HepG2 (cell line): ENCODE data around the gene MYH9. TPM values are rescaled to one million over a fixed set of nuclear protein-coding genes. Genes with fewer than 3 reads are reported as not detected.
A peak's percentile ranks its signal among the peaks of the same experiment; 100 is the strongest.

Experiments used
- CBFB ChIP-seq: sonication (generic); formaldehyde crosslinking; IDR thresholded peaks from 2 replicates; pipeline ENCODE4 v1.4.0; 2020; ENCODE audit warnings: missing genetic modification reagents
- DR1 ChIP-seq: sonication (generic); formaldehyde crosslinking; IDR thresholded peaks from 2 replicates; pipeline ENCODE4 v1.8.0; 2021; ENCODE audit warnings: mild to moderate bottlenecking, missing genetic modification reagents, inconsistent platforms
- EEA1 ChIP-seq: sonication (generic); formaldehyde crosslinking; IDR thresholded peaks from 2 replicates; pipeline ENCODE4 v1.5.1; 2020; ENCODE audit warnings: mild to moderate bottlenecking, missing genetic modification reagents, borderline replicate concordance
- ELF3 ChIP-seq: IDR thresholded peaks from 2 replicates; pipeline ENCODE4 v1.6.1; 2016; ENCODE audit warnings: missing genetic modification reagents, missing compliant biosample characterization
- GATAD1 ChIP-seq: IDR thresholded peaks from 2 replicates; pipeline ENCODE4 v1.6.1; 2016; ENCODE audit warnings: missing genetic modification reagents, missing compliant biosample characterization
- HOXA5 ChIP-seq: sonication (generic); formaldehyde crosslinking; IDR thresholded peaks from 2 replicates; pipeline ENCODE4 v1.4.0; 2020; ENCODE audit warnings: missing genetic modification reagents
- KDM2A ChIP-seq: sonication (generic); formaldehyde crosslinking; IDR thresholded peaks from 2 replicates; pipeline ENCODE4 v1.4.0; 2020; ENCODE audit warnings: low read depth, missing genetic modification reagents, borderline replicate concordance
- KLF9 ChIP-seq: IDR thresholded peaks from 2 replicates; pipeline ENCODE4 v1.6.1; 2016; ENCODE audit warnings: low read depth
- KMT2B ChIP-seq: IDR thresholded peaks from 2 replicates; pipeline ENCODE4 v1.6.1; 2016; ENCODE audit warnings: missing genetic modification reagents, missing compliant biosample characterization
- LRRFIP1 ChIP-seq: sonication (generic); formaldehyde crosslinking; conservative IDR thresholded peaks from 2 replicates; pipeline ENCODE4 v1.4.0; 2020; ENCODE audit warnings: missing genetic modification reagents
- MXI1 ChIP-seq: IDR thresholded peaks from 3 replicates; pipeline ENCODE4 v1.6.1; 2012; ENCODE audit warnings: low read depth, low read length, inconsistent platforms, borderline replicate concordance
- NONO ChIP-seq, 2 experiments: fragments of 450-650 bp in 1 of 2; sonication (generic) in 1 of 2; formaldehyde crosslinking in 1 of 2; IDR thresholded peaks in 1 of 2; conservative IDR thresholded peaks in 1 of 2; 2 replicates each; pipeline versions ENCODE4 v1.6.1 to v1.8.0; 2017 to 2022; ENCODE audit warnings: mild to moderate bottlenecking in 1 of 2, missing genetic modification reagents in 1 of 2, moderate library complexity in 1 of 2
- SOX6 ChIP-seq, 2 experiments: fragments of 450-650 bp in 1 of 2; sonication (generic) in 1 of 2; formaldehyde crosslinking in 1 of 2; IDR thresholded peaks; 2 replicates each; pipeline versions ENCODE4 v1.4.0 to v1.6.1; 2017 to 2020; ENCODE audit warnings: antibody characterized with exemption in 1 of 2, mild to moderate bottlenecking in 1 of 2, missing genetic modification reagents in 1 of 2
- SP5 ChIP-seq: IDR thresholded peaks from 2 replicates; pipeline ENCODE4 v1.6.1; 2016; ENCODE audit warnings: low read depth, borderline replicate concordance
- THAP11 ChIP-seq: IDR thresholded peaks from 2 replicates; pipeline ENCODE4 v1.6.1; 2016; ENCODE audit warnings: missing biosample characterization, missing genetic modification reagents
- XRCC5 ChIP-seq: fragments of 200-400 bp; formaldehyde crosslinking; optimal IDR thresholded peaks from 2 replicates; pipeline ENCODE3; 2017; ENCODE audit warnings: mild to moderate bottlenecking, low read length
- ZNF329 ChIP-seq: sonication (generic); formaldehyde crosslinking; IDR thresholded peaks from 2 replicates; pipeline ENCODE4 v1.9.0; 2021; ENCODE audit warnings: low read depth, mild to moderate bottlenecking, missing genetic modification reagents
- ZNF772 ChIP-seq: sonication (generic); formaldehyde crosslinking; IDR thresholded peaks from 2 replicates; pipeline ENCODE4 v1.5.0; 2020; ENCODE audit warnings: mild to moderate bottlenecking, missing genetic modification reagents
- ZSCAN5A ChIP-seq: sonication (generic); formaldehyde crosslinking; IDR thresholded peaks from 2 replicates; pipeline ENCODE4 v1.8.0; 2022; ENCODE audit warnings: mild to moderate bottlenecking, missing genetic modification reagents, borderline replicate concordance
- polyA plus RNA-seq, 8 experiments: library from polyadenylated mRNA; depleted of rRNA in 3 of 8; stranded (reverse) in 7 of 8; unstranded in 1 of 8; fragments of >200 nt; fragmentation: Illumina TruSeq in 4 of 8; extraction: Trizol in 4 of 8; gene quantifications; 2 replicates each; pipeline versions ENCODE4 v1.2.1 to v1.2.3, GENCODE V29; 2011 to 2016; ENCODE audit warnings: low read depth in 4 of 8, missing spikeins in 1 of 8, mixed read lengths in 1 of 8; ENCODE audit not compliant: insufficient read depth in 1 of 8
- total RNA-seq, 5 experiments: library from RNA; depleted of rRNA; stranded (reverse); fragments of >200 nt; fragmentation: Illumina TruSeq; extraction: Trizol; gene quantifications; 2 replicates each; pipeline ENCODE4 v1.2.3, GENCODE V29; 2016; ENCODE audit warnings: low read depth in 1 of 5
- TF ChIP-seq, protein P1 (sequence below): sonication (generic); formaldehyde crosslinking; IDR thresholded peaks from 2 replicates; pipeline ENCODE4 v1.4.0; 2020; ENCODE audit warnings: missing genetic modification reagents, borderline replicate concordance
- TF ChIP-seq, protein P2 (sequence below): sonication (generic); formaldehyde crosslinking; IDR thresholded peaks from 2 replicates; pipeline ENCODE4 v1.5.0; 2020; ENCODE audit warnings: missing genetic modification reagents
- TF ChIP-seq, protein P3 (sequence below): sonication (generic); formaldehyde crosslinking; IDR thresholded peaks from 2 replicates; pipeline ENCODE4 v1.5.1; 2020; ENCODE audit warnings: missing genetic modification reagents, mild to moderate bottlenecking, borderline replicate concordance

MYH9 gene
- total and polyA plus RNA-seq, 2 of the 13 experiments (the other 11 are each of a cell fraction or from before 2014, with no cell fraction given): 50.7 to 98.5 TPM

DNA sequence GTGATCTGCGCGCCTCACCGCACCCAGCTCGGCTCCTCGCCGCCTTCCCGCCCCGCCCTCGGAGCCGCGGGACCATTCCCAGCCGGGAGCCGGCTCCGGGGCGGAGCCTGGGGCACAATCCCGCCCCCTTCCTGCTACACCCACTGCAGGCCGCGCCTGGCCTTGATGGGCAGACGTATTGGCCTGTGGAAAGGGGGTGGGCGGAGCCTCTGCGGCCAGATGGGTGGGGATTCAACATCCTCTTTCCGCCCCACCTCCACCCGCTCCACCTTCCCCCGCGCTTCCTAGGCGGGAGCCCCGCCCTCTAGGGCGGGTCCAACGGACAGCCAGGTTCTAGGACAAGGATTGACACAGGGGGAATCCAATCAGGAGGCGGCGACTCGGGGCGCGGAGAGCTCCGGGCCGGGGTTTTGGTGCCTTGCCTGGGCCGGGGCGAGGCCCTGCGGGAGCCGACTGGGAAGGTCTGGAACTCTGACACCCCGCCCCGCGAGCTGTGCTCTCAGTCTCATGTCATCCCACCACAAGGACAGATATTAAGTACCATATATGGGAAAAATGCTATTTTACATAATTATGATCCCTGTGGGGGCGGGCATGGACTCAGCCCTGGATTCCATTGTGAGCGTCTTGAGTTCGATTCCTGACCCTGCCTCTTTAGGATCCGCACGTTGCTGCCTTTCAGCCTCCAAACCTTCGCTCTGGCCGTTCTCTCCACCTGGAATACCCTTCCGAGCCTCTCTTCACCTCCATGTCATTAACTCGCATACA is at the start of gene MYH9 (continued):
- TF ChIP-seq, protein P1, sequence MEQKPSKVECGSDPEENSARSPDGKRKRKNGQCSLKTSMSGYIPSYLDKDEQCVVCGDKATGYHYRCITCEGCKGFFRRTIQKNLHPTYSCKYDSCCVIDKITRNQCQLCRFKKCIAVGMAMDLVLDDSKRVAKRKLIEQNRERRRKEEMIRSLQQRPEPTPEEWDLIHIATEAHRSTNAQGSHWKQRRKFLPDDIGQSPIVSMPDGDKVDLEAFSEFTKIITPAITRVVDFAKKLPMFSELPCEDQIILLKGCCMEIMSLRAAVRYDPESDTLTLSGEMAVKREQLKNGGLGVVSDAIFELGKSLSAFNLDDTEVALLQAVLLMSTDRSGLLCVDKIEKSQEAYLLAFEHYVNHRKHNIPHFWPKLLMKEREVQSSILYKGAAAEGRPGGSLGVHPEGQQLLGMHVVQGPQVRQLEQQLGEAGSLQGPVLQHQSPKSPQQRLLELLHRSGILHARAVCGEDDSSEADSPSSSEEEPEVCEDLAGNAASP (CRISPR knock-in tag): peak; percentile 30; the same call in 1 of the 2 replicates
- TF ChIP-seq HOXA5 (CRISPR knock-in tag) (peak; percentile 41; the same call in 1 of the 2 replicates), KMT2B (peak; percentile 21; the same call in 1 of the 2 replicates), ELF3 (CRISPR knock-in tag) (peak; percentile 68), CBFB (peak; percentile 51; the same call in 1 of the 2 replicates), NONO (IDR thresholded peaks at IDR 0.05) (no peak), NONO (CRISPR knock-in tag; conservative IDR thresholded peaks at IDR 0.05) (peak; percentile 76), LRRFIP1 (CRISPR knock-in tag) (no peak), EEA1 (no peak), ZNF772 (CRISPR knock-in tag) (peak; percentile 20; the same call in 1 of the 2 replicates), KLF9 (0 out of 2 replicates have a peak, but pooled peaks have one; percentile 24), ZNF329 (CRISPR knock-in tag) (peak; percentile 12; the same call in 1 of the 2 replicates), ZSCAN5A (CRISPR knock-in tag) (no peak), SP5 (CRISPR knock-in tag) (peak; percentile 39; the same call in 1 of the 2 replicates), KDM2A (CRISPR knock-in tag) (peak; percentile 41; the same call in 1 of the 2 replicates), THAP11 (CRISPR knock-in tag) (peak; percentile 71), XRCC5 (peak; percentile 25), SOX6 (IDR thresholded peaks at IDR 0.05) (no peak), SOX6 (CRISPR knock-in tag; IDR thresholded peaks at IDR 0.05) (peak; percentile 42), MXI1 (peak; percentile 64; the same call in 1 of the 3 replicates), GATAD1 (CRISPR knock-in tag) (peak; percentile 41; the same call in 1 of the 2 replicates), DR1 (CRISPR knock-in tag) (peak; percentile 92)
- TF ChIP-seq, protein P2, sequence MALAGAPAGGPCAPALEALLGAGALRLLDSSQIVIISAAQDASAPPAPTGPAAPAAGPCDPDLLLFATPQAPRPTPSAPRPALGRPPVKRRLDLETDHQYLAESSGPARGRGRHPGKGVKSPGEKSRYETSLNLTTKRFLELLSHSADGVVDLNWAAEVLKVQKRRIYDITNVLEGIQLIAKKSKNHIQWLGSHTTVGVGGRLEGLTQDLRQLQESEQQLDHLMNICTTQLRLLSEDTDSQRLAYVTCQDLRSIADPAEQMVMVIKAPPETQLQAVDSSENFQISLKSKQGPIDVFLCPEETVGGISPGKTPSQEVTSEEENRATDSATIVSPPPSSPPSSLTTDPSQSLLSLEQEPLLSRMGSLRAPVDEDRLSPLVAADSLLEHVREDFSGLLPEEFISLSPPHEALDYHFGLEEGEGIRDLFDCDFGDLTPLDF (CRISPR knock-in tag): peak; percentile 84
- TF ChIP-seq, protein P3, sequence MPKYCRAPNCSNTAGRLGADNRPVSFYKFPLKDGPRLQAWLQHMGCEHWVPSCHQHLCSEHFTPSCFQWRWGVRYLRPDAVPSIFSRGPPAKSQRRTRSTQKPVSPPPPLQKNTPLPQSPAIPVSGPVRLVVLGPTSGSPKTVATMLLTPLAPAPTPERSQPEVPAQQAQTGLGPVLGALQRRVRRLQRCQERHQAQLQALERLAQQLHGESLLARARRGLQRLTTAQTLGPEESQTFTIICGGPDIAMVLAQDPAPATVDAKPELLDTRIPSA (CRISPR knock-in tag): no peak
